HFF-Myc (cell line): ENCODE results near the gene LRRC8C.

Experiments used
- DNase-seq: peaks from one replicate; pipeline ENCODE4 v3.0.0-alpha.2; 2011; ENCODE audit warnings: low read depth; ENCODE audit errors: extremely low read depth
- H3K4me3 ChIP-seq: replicated peaks from 2 replicates; pipeline ENCODE4 v1.5.1; 2011; ENCODE audit warnings: low read depth, mild to moderate bottlenecking, control low read depth, low read length
- TF ChIP-seq, protein P1 (sequence below): IDR thresholded peaks from 2 replicates; pipeline ENCODE4 v1.5.1; 2012; ENCODE audit warnings: mild to moderate bottlenecking, low read depth, low read length, control low read depth; ENCODE audit errors: missing control alignments

LRRC8C gene

GRCh38 chr1:89633248-89633799, 404 bp downstream of the LRRC8C start:
- TF ChIP-seq, protein P1, sequence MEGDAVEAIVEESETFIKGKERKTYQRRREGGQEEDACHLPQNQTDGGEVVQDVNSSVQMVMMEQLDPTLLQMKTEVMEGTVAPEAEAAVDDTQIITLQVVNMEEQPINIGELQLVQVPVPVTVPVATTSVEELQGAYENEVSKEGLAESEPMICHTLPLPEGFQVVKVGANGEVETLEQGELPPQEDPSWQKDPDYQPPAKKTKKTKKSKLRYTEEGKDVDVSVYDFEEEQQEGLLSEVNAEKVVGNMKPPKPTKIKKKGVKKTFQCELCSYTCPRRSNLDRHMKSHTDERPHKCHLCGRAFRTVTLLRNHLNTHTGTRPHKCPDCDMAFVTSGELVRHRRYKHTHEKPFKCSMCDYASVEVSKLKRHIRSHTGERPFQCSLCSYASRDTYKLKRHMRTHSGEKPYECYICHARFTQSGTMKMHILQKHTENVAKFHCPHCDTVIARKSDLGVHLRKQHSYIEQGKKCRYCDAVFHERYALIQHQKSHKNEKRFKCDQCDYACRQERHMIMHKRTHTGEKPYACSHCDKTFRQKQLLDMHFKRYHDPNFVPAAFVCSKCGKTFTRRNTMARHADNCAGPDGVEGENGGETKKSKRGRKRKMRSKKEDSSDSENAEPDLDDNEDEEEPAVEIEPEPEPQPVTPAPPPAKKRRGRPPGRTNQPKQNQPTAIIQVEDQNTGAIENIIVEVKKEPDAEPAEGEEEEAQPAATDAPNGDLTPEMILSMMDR, result no peak
- DNase-seq, result no peak
- peak overlapping the region; percentile 77 for H3K4me3 ChIP-seq

- DNase-seq, result no peak
- TF ChIP-seq, protein P1, result no peak
- H3K4me3 ChIP-seq, result peak overlapping the region; percentile 77
Observed at GRCh38 chr1:89633800-89634625, 1.1 kb downstream of the LRRC8C start.

- 0 out of 2 replicates have a peak overlapping the region, but pooled peaks have one; percentile 12 for H3K4me3 ChIP-seq
- no peak for DNase-seq
- TF ChIP-seq, protein P1, result no peak
Observed at GRCh38 chr1:89635825-89636815, 3.2 kb downstream of the LRRC8C start.

DNA sequence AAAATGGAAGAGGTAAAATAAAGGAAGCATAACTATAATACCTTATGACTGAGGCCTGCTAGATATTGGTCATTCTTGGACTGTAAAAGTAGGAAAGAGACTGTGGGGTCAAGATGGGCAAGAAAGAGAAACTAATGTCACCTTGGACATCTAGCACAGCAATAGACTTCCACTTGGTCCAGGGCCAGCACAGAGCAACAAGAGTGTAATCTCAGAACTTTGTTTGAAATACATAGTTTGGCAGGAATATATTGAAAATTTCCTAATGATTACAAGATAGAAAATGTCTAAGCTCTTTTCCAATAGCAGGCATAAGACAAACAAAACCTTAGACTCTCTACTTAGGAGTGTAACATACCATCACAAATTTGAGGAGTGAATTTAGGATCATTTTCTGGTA, 4.6 kb downstream of the LRRC8C start:
- TF ChIP-seq, protein P1, result no peak
- no peak overlapping the region for H3K4me3 ChIP-seq
- DNase-seq, result no peak

- TF ChIP-seq, protein P1, result no peak
- no peak overlapping the region for H3K4me3 ChIP-seq
- no peak for DNase-seq
Observed at GRCh38 chr1:89640440-89640839, 7.5 kb downstream of the LRRC8C start.

DNA sequence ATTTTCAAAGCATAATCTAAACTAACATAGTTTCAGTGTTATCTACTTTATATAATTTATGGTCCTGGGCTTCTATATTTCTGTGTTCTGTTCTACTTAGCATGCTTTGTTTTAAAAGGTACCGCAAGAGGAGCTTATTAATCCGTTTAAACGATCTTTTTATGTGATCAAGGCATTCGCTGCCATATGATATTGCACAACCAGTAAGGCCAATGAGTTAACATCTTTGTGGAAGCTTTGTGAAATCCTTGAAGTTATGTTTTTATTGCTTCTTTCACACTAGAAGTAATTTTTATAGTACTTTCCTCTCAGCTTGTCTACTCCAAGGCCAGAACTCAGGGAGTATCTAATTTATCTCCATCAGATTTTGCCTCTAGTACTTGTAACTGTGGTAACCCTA, 8.9 kb downstream of the LRRC8C start:
- no peak overlapping the region for H3K4me3 ChIP-seq
- no peak for DNase-seq
- TF ChIP-seq, protein P1, result no peak
